ENCODE data around the gene AQP1. TPM values are rescaled to one million over a fixed set of nuclear protein-coding genes. Genes with fewer than 3 reads are reported as not detected.

AQP1 gene
- total and polyA plus RNA-seq, 4 donors: 8.9 to 76.3 (median 23.5) TPM

- no peak overlapping the region for H3K27ac ChIP-seq (ENCODE audit: low read depth in 1 of 2, low read length in 2 of 2)
- no peak for DNase-seq (ENCODE audit: low spot score)
Measured at GRCh38 chr7:30906515-30907240, 5.0 kb upstream of the AQP1 start.

More at GRCh38 chr7:30906515-30907240, 5.0 kb upstream of the AQP1 start:
- Histone ChIP-seq H3K4me1 (ENCODE audit: control insufficient read depth in 4 of 4, insufficient read depth in 4 of 4, low read length in 3 of 4) (no peaks in the 10 kb centered on the region), H3K36me3 (ENCODE audit: control insufficient read depth in 4 of 4, insufficient read depth in 3 of 4, low read depth in 1 of 4, low read length in 3 of 4) (no peaks in the 10 kb centered on the region), H3K9me3 (ENCODE audit: control insufficient read depth in 4 of 4, low read length in 3 of 4) (no peaks in the 10 kb centered on the region), H3K27me3 (ENCODE audit: control insufficient read depth in 4 of 4, insufficient read depth in 4 of 4, low read length in 3 of 4) (no peaks in the 10 kb centered on the region), H3K9ac (ENCODE audit: low read depth in 1 of 2, low read length in 2 of 2) (no peak overlapping the region), H3K4me3 (ENCODE audit: low read depth in 1 of 3, low read length in 3 of 3) (no peak overlapping the region)
- TF ChIP-seq SP1 (IDR thresholded peaks at IDR 0.05) (no peak), TAF1 (conservative IDR thresholded peaks at IDR 0.05) (no peak), ATF3 (IDR thresholded peaks at IDR 0.05) (no peak), FOXA2 (IDR thresholded peaks at IDR 0.05) (no peak), ZBTB33 (IDR thresholded peaks at IDR 0.05) (no peak), REST (IDR thresholded peaks at IDR 0.05) (no peak), MAX (IDR thresholded peaks at IDR 0.05) (no peak), YY1 (IDR thresholded peaks at IDR 0.05) (no peak), GABPA (IDR thresholded peaks at IDR 0.05 in 1 of 2, conservative IDR thresholded peaks at IDR 0.05 in 1 of 2) (no peak), HNF4A (conservative IDR thresholded peaks at IDR 0.05) (no peak), FOXA1 (IDR thresholded peaks at IDR 0.05) (no peak), RAD21 (IDR thresholded peaks at IDR 0.05) (no peak), HNF4G (IDR thresholded peaks at IDR 0.05) (no peak), EGR1 (IDR thresholded peaks at IDR 0.05; ENCODE audit: low read depth in 2 of 2) (no peak), CTCF (IDR thresholded peaks at IDR 0.05; ENCODE audit: low read depth, low read length, missing input control) (no peak), RXRA (IDR thresholded peaks at IDR 0.05) (no peak), NR2F2 (IDR thresholded peaks at IDR 0.05) (no peak), JUND (IDR thresholded peaks at IDR 0.05) (no peak)
- 92% methylated on average over 11 of the region's 11 CpGs for WGBS
